CD8-positive, alpha-beta memory T cell (primary cell): ENCODE measurements around the gene PKIG. TPM values are rescaled to one million over a fixed set of nuclear protein-coding genes. Genes with fewer than 3 reads are reported as not detected.

Experiments
- CTCF ChIA-PET: fragments of 350-600 bp; sonication (Branson Sonifier 250); formaldehyde crosslinking; loops from one replicate; lab custom pipeline; 2021; ENCODE audit warnings: antibody characterized with exemption; lab: Charles Lee
- POLR2A ChIA-PET: fragments of 350-600 bp; sonication (Branson Sonifier 250); formaldehyde crosslinking; loops from one replicate; lab custom pipeline; 2021; ENCODE audit warnings: antibody characterized with exemption; lab: Charles Lee
- DNase-seq, 5 donors: peaks; one replicate each; pipeline versions ENCODE4 v3.0.0 to v3.0.0-alpha.2; 2020 to 2022; ENCODE audit warnings: mixed read lengths in 1 of 5
- H3K27ac ChIP-seq: one replicate; pipeline ENCODE4 v1.7.0; 2013; ENCODE audit warnings: low read depth, mild to moderate bottlenecking, low read length, moderate library complexity
- H3K27me3 ChIP-seq: 2 replicates; pipeline ENCODE4 v1.7.0; 2013; ENCODE audit warnings: low read length, mild to moderate bottlenecking; ENCODE audit not compliant: insufficient read depth, poor library complexity, severe bottlenecking
- H3K36me3 ChIP-seq: 2 replicates; pipeline ENCODE4 v1.7.0; 2013; ENCODE audit warnings: mild to moderate bottlenecking, low read length, moderate library complexity; ENCODE audit not compliant: insufficient read depth
- H3K4me1 ChIP-seq: 2 replicates; pipeline ENCODE4 v1.7.0; 2013; ENCODE audit warnings: mild to moderate bottlenecking, low read length, moderate library complexity; ENCODE audit not compliant: insufficient read depth
- H3K4me3 ChIP-seq: 2 replicates; pipeline ENCODE4 v1.7.0; 2013; ENCODE audit warnings: mild to moderate bottlenecking, low read length
- H3K9me3 ChIP-seq: 2 replicates; pipeline ENCODE4 v1.7.0; 2013; ENCODE audit warnings: mild to moderate bottlenecking, low read length
- H3K27ac Mint-ChIP-seq, 8 donors: one replicate each; pipeline ENCODE4 v1.8.0; 2020 to 2021; ENCODE audit warnings: mixed read lengths in 8 of 8, mild to moderate bottlenecking in 6 of 8, inconsistent platforms in 3 of 8, moderate library complexity in 3 of 8
- H3K27me3 Mint-ChIP-seq, 2 donors: one replicate each; pipeline ENCODE4 v1.8.0; 2020 to 2021; ENCODE audit warnings: mixed read lengths in 2 of 2, mild to moderate bottlenecking in 1 of 2, moderate library complexity in 1 of 2
- H3K36me3 Mint-ChIP-seq, 3 donors: one replicate each; pipeline ENCODE4 v1.8.0; 2020 to 2021; ENCODE audit warnings: mixed read lengths in 3 of 3, inconsistent platforms in 1 of 3, mild to moderate bottlenecking in 1 of 3
- H3K4me1 Mint-ChIP-seq, 3 donors: one replicate each; pipeline ENCODE4 v1.8.0; 2020 to 2021; ENCODE audit warnings: mixed read lengths in 3 of 3, inconsistent platforms in 1 of 3, mild to moderate bottlenecking in 1 of 3
- H3K4me3 Mint-ChIP-seq, 7 donors: one replicate each; pipeline ENCODE4 v1.8.0; 2020 to 2021; ENCODE audit warnings: mixed read lengths in 7 of 7, mild to moderate bottlenecking in 6 of 7, moderate library complexity in 4 of 7, inconsistent platforms in 2 of 7
- H3K9me3 Mint-ChIP-seq, 5 donors: one replicate each; pipeline ENCODE4 v1.8.0; 2020 to 2022; ENCODE audit warnings: mixed read lengths in 5 of 5, mild to moderate bottlenecking in 3 of 5, moderate library complexity in 2 of 5, inconsistent platforms in 1 of 5
- polyA plus RNA-seq: library from polyadenylated mRNA; unstranded; fragments of 300-500 nt; fragmentation: Illumina TruSeq; gene quantifications from one replicate; pipeline ENCODE4 v1.2.3, GENCODE V29; 2021
- total RNA-seq, 2 experiments: library from RNA; stranded (reverse); gene quantifications; one replicate each; pipeline ENCODE4 v1.2.3, GENCODE V29; 2021

PKIG gene
- total and polyA plus RNA-seq, 3 experiments from 2014 or later = 0.97 to 4.9 (median 4.4) TPM

DNA sequence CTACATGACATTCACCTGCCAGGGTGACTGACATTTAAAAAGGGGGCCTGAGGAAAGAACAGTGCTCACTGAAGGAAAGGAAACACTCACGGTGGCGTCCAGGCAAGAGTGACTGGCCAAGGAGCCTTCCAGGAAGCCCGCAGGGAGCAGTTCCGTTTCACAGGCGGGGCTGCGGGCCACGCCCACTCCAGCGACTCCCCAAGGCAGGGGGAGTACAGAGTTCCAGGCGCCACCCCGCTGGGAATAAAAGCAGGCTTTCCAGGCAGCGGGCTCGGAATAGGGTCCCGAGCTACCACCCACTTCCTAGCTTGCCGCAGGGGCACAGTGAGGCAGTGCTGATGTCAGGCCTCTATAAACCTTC, 34.2 kb downstream of the PKIG start:
- H3K4me3 Mint-ChIP-seq = no peak overlapping the region
- Histone ChIP-seq H3K9me3 (no peaks in the 10 kb centered on the region), H3K36me3 (peaks cover 14% of the 10 kb centered on the region), H3K27ac (no peak overlapping the region), H3K27me3 (no peaks in the 10 kb centered on the region), H3K4me3 (no peak overlapping the region), H3K4me1 (peaks cover 45% of the 10 kb centered on the region)
- DNase-seq = no peak
- peak overlapping the region in 5 of 8 donors; percentile 7 to 93 (median 72) for H3K27ac Mint-ChIP-seq
- peaks cover 48 to 57% (median 53%) of the 10 kb centered on the region in 3 donors for H3K4me1 Mint-ChIP-seq
- no peaks in the 10 kb centered on the region for H3K9me3 Mint-ChIP-seq
- peaks cover 15 to 48% (median 17%) of the 10 kb centered on the region in 3 donors for H3K36me3 Mint-ChIP-seq
- CTCF ChIA-PET = interaction anchor here (1.3 to 3.4 kb wide), 4 partner anchors 21 to 69 kb away, joined by 3 to 15 read pairs (median 8); no protein-coding TSS in a partner anchor
- peaks cover 0 to 2% of the 10 kb centered on the region in 2 donors for H3K27me3 Mint-ChIP-seq
- POLR2A ChIA-PET = interaction anchor here (0.6 kb wide), 2 partner anchors 19 to 53 kb away, joined by 3 to 4 read pairs; no protein-coding TSS in a partner anchor

DNA sequence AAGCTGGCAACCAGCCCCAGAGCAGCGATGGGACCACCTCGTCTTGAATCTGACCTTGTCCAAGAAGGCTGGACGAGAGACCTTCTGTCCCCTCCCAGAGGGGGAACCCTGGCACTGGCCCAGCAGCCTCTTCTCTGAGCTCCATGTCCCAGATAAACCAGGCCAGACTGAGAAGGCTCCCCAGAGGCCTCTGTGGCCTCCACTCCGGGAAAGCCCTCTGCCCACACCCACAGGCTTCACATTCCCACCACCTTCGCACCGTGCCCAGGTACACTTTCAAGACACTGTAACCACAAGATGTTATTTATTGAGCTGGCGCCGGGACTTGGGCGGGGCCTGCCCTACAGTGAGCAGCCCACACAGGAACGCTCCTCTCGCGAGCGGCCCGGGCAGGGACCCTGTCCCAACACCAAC, 35.9 kb downstream of the PKIG start:
- H3K27me3 ChIP-seq = no peaks in the 10 kb centered on the region
- peaks cover 17% of the 10 kb centered on the region for H3K36me3 ChIP-seq
- peak in 4 of 5 donors; percentile 15 to 61 (median 40) for DNase-seq
- no peak overlapping the region for H3K27ac ChIP-seq
- Mint-ChIP-seq H3K27me3 (peaks cover 0 to 2% of the 10 kb centered on the region in 2 donors), H3K36me3 (peaks cover 16 to 64% (median 33%) of the 10 kb centered on the region in 3 donors), H3K4me1 (peaks cover 45 to 52% (median 49%) of the 10 kb centered on the region in 3 donors), H3K4me3 (peak overlapping the region in 6 of 7 donors; percentile 7 to 66 (median 22)), H3K9me3 (no peaks in the 10 kb centered on the region), H3K27ac (peak overlapping the region; percentile 72 to 94 (median 86))
- CTCF ChIA-PET = interaction anchor here (0.6 to 3.4 kb wide), 6 partner anchors 8 to 943 kb away, joined by 3 to 15 read pairs (median 6); no protein-coding TSS in a partner anchor
- POLR2A ChIA-PET = interaction anchor here (0.9 to 1.0 kb wide), 2 partner anchors 8 to 53 kb away, joined by 3 read pairs; no protein-coding TSS in a partner anchor
- no peak overlapping the region for H3K4me3 ChIP-seq
- peaks cover 41% of the 10 kb centered on the region for H3K4me1 ChIP-seq
- H3K9me3 ChIP-seq = no peaks in the 10 kb centered on the region

DNA sequence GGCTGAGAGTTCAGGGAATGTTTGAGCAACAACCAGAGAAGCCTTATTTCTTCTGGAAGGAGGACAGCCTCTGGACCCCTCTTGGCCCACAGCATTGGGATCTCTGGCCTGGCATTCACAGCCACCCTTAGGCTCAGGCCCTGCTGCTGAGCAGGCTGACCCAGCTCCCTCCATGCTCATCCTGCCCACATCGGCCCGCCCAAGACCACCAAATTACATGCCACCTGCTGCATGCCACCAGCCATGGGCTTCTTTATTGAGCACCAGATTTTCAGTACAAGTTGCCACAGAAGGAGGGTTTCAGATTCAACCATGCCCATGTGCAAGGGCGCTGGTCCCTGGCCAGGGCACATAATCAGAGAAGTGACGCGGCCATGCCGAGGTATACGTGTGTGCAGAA, 36.9 kb downstream of the PKIG start:
- Histone ChIP-seq H3K27me3 (no peaks in the 10 kb centered on the region), H3K4me3 (no peak overlapping the region), H3K4me1 (peaks cover 40% of the 10 kb centered on the region), H3K9me3 (no peaks in the 10 kb centered on the region), H3K27ac (no peak overlapping the region), H3K36me3 (peaks cover 22% of the 10 kb centered on the region)
- peak overlapping the region in 5 of 8 donors; percentile 27 to 83 (median 63) for H3K27ac Mint-ChIP-seq
- no peak overlapping the region for H3K4me3 Mint-ChIP-seq
- no peak for DNase-seq
- ChIA-PET CTCF (interaction anchor here (1.7 to 3.4 kb wide), 2 partner anchors 10 to 64 kb away, joined by 12 to 15 read pairs; no protein-coding TSS in a partner anchor), POLR2A (interaction anchor here (0.9 to 1.0 kb wide), 2 partner anchors 9 to 52 kb away, joined by 3 read pairs; no protein-coding TSS in a partner anchor)
- H3K4me1 Mint-ChIP-seq = peaks cover 38 to 49% (median 45%) of the 10 kb centered on the region in 3 donors
- H3K9me3 Mint-ChIP-seq = no peaks in the 10 kb centered on the region
- H3K27me3 Mint-ChIP-seq = no peaks in the 10 kb centered on the region
- H3K36me3 Mint-ChIP-seq = peaks cover 16 to 67% (median 34%) of the 10 kb centered on the region in 3 donors

DNA sequence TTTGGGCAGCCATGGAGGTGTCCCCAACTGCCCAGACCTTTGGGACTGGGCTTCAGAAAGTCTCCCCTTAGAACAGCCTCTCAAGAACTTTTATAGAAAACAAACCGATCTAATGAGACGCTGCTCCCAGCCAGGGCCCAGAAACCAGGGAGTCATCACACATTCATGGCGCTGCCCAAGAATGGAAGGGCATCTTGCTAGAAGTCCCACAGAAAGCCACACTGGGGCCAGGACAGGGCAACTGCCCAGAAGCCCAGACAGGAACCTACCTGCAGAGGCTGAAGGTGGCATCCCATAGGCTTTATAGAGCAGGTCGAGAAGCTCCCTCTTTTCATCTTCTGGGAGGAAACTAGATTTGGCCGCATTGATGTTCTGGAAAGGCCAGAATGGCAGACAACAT, 37.7 kb downstream of the PKIG start:
- Mint-ChIP-seq H3K27ac (peak overlapping the region in 4 of 8 donors; percentile 28 to 69 (median 66)), H3K4me1 (peaks cover 33 to 44% (median 38%) of the 10 kb centered on the region in 3 donors), H3K36me3 (peaks cover 21 to 70% (median 39%) of the 10 kb centered on the region in 3 donors), H3K4me3 (no peak overlapping the region), H3K9me3 (no peaks in the 10 kb centered on the region), H3K27me3 (no peaks in the 10 kb centered on the region)
- H3K36me3 ChIP-seq = peaks cover 29% of the 10 kb centered on the region
- no peaks in the 10 kb centered on the region for H3K9me3 ChIP-seq
- no peak overlapping the region for H3K4me3 ChIP-seq
- H3K27me3 ChIP-seq = no peaks in the 10 kb centered on the region
- H3K27ac ChIP-seq = no peak overlapping the region
- ChIA-PET CTCF (no interaction called here), POLR2A (no interaction called here)
- peaks cover 33% of the 10 kb centered on the region for H3K4me1 ChIP-seq
- no peak for DNase-seq

DNA sequence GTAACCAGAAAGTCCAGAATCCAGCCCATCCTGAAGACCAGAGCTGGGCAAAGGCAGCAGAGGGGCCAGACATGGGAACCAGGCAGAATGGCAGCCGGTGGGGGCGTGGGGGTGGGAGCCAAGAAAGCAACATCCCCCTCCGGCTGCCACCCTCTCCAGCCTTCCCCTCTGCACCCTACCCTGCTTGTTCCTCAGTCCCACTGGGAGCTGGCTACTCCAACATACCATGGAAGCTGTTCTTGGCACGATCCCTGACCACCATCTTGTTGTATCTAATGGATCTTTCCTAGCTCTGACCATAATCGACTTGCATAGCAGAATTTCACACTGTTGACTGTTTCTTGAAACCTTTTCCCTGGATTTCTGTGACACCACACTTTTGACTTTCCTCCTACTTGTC, 38.9 kb downstream of the PKIG start:
- H3K4me1 ChIP-seq = peaks cover 21% of the 10 kb centered on the region
- H3K27me3 Mint-ChIP-seq = no peaks in the 10 kb centered on the region
- CTCF ChIA-PET = no interaction called here
- no peak overlapping the region for H3K4me3 Mint-ChIP-seq
- no peaks in the 10 kb centered on the region for H3K9me3 Mint-ChIP-seq
- DNase-seq = no peak
- H3K4me1 Mint-ChIP-seq = peaks cover 20 to 33% (median 25%) of the 10 kb centered on the region in 3 donors
- H3K36me3 ChIP-seq = peaks cover 41% of the 10 kb centered on the region
- H3K4me3 ChIP-seq = no peak overlapping the region
- no peaks in the 10 kb centered on the region for H3K27me3 ChIP-seq
- H3K27ac ChIP-seq = no peak overlapping the region
- POLR2A ChIA-PET = no interaction called here
- H3K27ac Mint-ChIP-seq = peak overlapping the region in 3 of 8 donors; percentile 44 to 74 (median 52)
- H3K9me3 ChIP-seq = no peaks in the 10 kb centered on the region
- peaks cover 22 to 77% (median 39%) of the 10 kb centered on the region in 3 donors for H3K36me3 Mint-ChIP-seq

DNA sequence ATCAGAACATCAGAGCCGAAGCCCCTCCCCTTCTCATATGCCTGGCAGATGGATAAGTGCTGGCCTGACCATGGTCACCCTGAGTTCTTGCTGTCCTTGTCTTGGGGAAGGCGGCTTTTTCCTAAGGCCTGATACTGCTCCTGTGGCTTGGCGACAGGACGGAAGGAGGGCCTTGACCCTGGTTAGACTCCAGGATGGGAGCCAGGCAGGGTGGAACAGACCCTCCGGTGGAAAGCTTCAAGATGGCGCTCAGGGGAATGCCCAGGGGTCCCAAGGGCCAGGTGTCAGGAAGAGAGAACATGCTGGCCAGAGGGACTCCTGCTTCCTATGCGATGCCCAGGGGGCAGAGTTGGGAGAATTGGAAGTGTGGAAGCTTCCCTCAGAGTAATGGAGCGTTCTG, 39.6 kb downstream of the PKIG start:
- CTCF ChIA-PET = no interaction called here
- Mint-ChIP-seq H3K4me1 (peaks cover 18 to 31% (median 23%) of the 10 kb centered on the region in 3 donors), H3K27ac (peak overlapping the region in 2 of 8 donors; percentile 52 to 74), H3K36me3 (peaks cover 22 to 83% (median 39%) of the 10 kb centered on the region in 3 donors), H3K4me3 (no peak overlapping the region), H3K9me3 (no peaks in the 10 kb centered on the region), H3K27me3 (no peaks in the 10 kb centered on the region)
- Histone ChIP-seq H3K27me3 (no peaks in the 10 kb centered on the region), H3K9me3 (no peaks in the 10 kb centered on the region), H3K4me3 (no peak overlapping the region), H3K27ac (no peak overlapping the region), H3K4me1 (peaks cover 21% of the 10 kb centered on the region), H3K36me3 (peaks cover 41% of the 10 kb centered on the region)
- POLR2A ChIA-PET = no interaction called here
- DNase-seq = no peak

DNA sequence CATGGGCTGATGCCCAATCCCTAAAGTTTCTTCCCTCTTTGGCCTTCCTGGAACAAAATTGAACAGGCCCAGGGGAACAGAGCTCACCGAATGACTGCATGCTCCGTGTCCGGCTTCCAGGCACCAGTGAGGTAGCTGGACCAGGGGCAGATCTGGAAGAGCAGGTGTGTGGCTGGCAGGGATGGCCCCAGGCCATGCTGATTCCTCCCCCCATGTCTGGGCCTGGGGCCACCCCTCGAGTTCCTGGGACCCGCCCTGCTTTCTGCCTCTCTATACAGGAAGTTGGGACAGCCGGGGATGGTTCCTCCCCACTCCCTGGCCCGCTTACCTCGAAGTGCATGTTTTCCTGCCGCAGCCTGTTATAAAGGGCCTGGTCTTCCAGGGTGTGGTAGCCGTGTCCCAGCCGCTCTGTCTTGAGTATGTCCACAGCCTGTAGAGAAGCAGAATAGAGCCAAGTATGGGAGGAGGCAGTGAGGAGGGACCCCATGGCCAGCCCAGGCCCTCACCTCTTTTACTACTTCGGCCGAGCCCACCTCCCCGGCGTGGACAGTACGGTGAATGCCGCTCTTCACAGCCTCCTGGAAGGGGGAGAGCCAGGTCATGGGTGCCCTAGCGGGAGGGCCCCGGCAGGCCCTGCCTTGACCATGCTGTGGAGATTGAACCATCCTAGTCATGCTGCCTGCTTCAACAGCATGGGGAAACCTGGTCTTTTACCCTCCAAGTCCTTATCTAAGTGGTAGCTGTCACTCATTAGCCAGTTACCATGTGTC, 40.3 kb downstream of the PKIG start:
- POLR2A ChIA-PET = no interaction called here
- Histone ChIP-seq H3K36me3 (peaks cover 41% of the 10 kb centered on the region), H3K4me3 (no peak overlapping the region), H3K4me1 (peaks cover 13% of the 10 kb centered on the region), H3K9me3 (no peaks in the 10 kb centered on the region), H3K27ac (no peak overlapping the region), H3K27me3 (no peaks in the 10 kb centered on the region)
- CTCF ChIA-PET = no interaction called here
- no peak overlapping the region for H3K27ac Mint-ChIP-seq
- peaks cover 20 to 25% (median 21%) of the 10 kb centered on the region in 3 donors for H3K4me1 Mint-ChIP-seq
- no peaks in the 10 kb centered on the region for H3K27me3 Mint-ChIP-seq
- no peaks in the 10 kb centered on the region for H3K9me3 Mint-ChIP-seq
- peaks cover 22 to 88% (median 39%) of the 10 kb centered on the region in 3 donors for H3K36me3 Mint-ChIP-seq
- no peak for DNase-seq
- H3K4me3 Mint-ChIP-seq = no peak overlapping the region

DNA sequence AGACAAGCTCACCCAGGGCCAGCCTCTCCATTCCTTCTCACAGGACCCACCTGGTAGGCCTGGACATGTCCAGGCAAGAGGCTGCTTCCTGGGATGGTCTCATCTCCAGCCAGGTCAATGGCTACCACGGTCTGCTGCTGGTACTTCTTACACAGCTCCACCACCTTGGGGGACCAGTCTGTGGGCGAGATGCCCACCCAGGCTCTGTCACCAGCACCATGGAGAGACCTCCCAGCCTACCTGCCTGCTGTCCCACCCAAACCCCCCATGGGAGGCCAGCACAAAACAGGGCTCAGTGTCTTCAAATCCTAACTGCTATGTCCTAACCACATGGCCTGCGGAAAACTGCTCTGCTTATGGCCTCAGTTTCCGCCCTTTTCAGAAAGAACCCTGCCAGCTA, 41.8 kb downstream of the PKIG start:
- H3K9me3 Mint-ChIP-seq = no peaks in the 10 kb centered on the region
- Histone ChIP-seq H3K36me3 (peaks cover 45% of the 10 kb centered on the region), H3K4me3 (no peak overlapping the region), H3K27me3 (no peaks in the 10 kb centered on the region), H3K4me1 (no peaks in the 10 kb centered on the region), H3K9me3 (no peaks in the 10 kb centered on the region), H3K27ac (no peak overlapping the region)
- DNase-seq = no peak
- H3K4me1 Mint-ChIP-seq = peaks cover 7 to 10% (median 7%) of the 10 kb centered on the region in 3 donors
- peaks cover 24 to 90% (median 39%) of the 10 kb centered on the region in 3 donors for H3K36me3 Mint-ChIP-seq
- H3K4me3 Mint-ChIP-seq = no peak overlapping the region
- no peak overlapping the region for H3K27ac Mint-ChIP-seq
- H3K27me3 Mint-ChIP-seq = no peaks in the 10 kb centered on the region
- ChIA-PET POLR2A (no interaction called here), CTCF (interaction anchor here (1.3 to 1.4 kb wide), 2 partner anchors 13 to 19 kb away, joined by 4 read pairs; no protein-coding TSS in a partner anchor)
